ENCODE data around the gene ROR2. TPM values are rescaled to one million over a fixed set of nuclear protein-coding genes. Genes with fewer than 3 reads are reported as not detected.

Gene ROR2
- total RNA-seq, 1 experiment from 2014 or later: 40.0 TPM

GRCh38 chr9:91681461-91682305 lies 268.3 kb downstream of the ROR2 start:
- no peak overlapping the region for H3K4me3 ChIP-seq (ENCODE audit: insufficient read depth, low read depth, low read length)
- H3K36me3 ChIP-seq (replicated peaks; ENCODE audit: control insufficient read depth, insufficient read depth, low read length): no peaks in the 10 kb centered on the region
- no peaks in the 10 kb centered on the region for H3K27me3 ChIP-seq (ENCODE audit: control insufficient read depth, insufficient read depth, low read length)
- peak; percentile 92 for DNase-seq

DNA sequence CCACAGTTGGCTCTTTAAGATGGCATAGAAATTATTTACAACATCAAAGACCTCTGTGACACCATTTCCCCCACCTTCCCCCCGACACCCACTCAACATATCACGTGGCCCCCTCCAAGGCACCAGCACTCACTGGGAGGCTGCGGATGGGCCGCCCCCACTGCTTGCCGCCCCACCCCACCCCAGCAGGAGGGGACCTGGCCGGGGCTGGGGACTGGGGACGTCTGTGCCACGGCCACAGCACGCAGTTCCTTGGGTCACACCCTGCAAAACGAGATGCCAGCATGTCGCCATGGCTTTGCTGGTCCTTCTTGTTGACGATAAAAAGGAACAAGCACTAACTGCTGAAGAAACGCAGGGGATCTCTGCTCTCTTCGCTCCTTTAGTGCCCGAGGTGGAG lies 269.0 kb downstream of the ROR2 start:
- Histone ChIP-seq H3K36me3 (replicated peaks; ENCODE audit: control insufficient read depth, insufficient read depth, low read length) (no peaks in the 10 kb centered on the region), H3K4me3 (ENCODE audit: insufficient read depth, low read depth, low read length) (no peak overlapping the region), H3K27me3 (ENCODE audit: control insufficient read depth, insufficient read depth, low read length) (no peaks in the 10 kb centered on the region)
- DNase-seq: no peak

DNA sequence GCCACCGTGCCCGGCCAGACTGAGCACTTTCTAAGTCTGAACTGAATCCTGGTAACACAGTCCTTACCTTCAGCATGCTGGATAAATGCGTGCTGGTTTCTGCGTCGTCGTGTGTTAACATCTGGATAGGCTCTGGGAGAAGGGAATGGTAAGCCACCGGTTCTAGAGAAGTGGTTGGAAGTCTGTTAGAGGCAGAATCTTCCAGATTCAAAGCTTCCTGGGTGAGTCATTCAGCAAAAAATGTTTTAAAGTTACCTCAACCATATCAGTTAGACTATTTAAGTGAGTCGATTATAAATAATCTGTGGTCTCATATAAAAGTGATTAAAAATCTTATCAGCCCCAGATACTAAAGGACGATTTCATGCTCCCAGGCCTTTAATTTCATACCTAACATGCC lies 269.9 kb downstream of the ROR2 start:
- Histone ChIP-seq H3K36me3 (replicated peaks; ENCODE audit: control insufficient read depth, insufficient read depth, low read length) (no peaks in the 10 kb centered on the region), H3K27me3 (ENCODE audit: control insufficient read depth, insufficient read depth, low read length) (no peaks in the 10 kb centered on the region), H3K4me3 (ENCODE audit: insufficient read depth, low read depth, low read length) (no peak overlapping the region)
- no peak for DNase-seq

GRCh38 chr9:91678807-91679580 lies 271.0 kb downstream of the ROR2 start:
- no peaks in the 10 kb centered on the region for H3K27me3 ChIP-seq (ENCODE audit: control insufficient read depth, insufficient read depth, low read length)
- no peak overlapping the region for H3K4me3 ChIP-seq (ENCODE audit: insufficient read depth, low read depth, low read length)
- no peaks in the 10 kb centered on the region for H3K36me3 ChIP-seq (replicated peaks; ENCODE audit: control insufficient read depth, insufficient read depth, low read length)
- no peak for DNase-seq

DNA sequence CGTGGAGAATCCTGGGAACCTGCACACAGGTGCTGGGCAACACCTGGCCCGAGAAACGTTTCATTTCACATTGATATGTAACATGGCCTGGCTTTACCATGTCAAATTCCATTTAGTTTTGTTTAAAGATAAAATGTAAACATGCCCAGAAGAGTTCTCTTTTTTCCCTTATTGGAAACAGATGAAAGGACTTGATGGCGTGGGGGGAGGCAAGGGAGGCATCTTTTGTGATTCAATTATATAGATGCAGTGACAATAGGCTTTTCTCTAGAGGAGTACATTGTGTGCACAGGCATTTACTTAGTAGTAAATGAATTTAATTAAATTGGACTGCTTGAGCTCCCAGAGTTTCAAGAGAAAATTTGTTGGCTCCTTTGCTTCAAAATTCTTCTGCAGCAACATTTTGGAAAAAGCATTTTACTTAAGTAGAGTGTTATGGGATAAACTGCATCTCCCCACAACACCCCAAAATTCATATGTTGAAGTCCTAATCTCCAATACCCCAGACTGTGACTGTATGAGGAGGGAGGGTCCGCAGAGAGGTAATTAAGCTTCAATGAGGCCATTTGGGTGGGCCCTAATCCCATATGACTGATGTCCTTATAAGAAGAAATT lies 272.1 kb downstream of the ROR2 start:
- Histone ChIP-seq H3K27me3 (ENCODE audit: control insufficient read depth, insufficient read depth, low read length) (no peaks in the 10 kb centered on the region), H3K4me3 (ENCODE audit: insufficient read depth, low read depth, low read length) (no peak overlapping the region), H3K36me3 (replicated peaks; ENCODE audit: control insufficient read depth, insufficient read depth, low read length) (no peaks in the 10 kb centered on the region)
- no peak for DNase-seq

DNA sequence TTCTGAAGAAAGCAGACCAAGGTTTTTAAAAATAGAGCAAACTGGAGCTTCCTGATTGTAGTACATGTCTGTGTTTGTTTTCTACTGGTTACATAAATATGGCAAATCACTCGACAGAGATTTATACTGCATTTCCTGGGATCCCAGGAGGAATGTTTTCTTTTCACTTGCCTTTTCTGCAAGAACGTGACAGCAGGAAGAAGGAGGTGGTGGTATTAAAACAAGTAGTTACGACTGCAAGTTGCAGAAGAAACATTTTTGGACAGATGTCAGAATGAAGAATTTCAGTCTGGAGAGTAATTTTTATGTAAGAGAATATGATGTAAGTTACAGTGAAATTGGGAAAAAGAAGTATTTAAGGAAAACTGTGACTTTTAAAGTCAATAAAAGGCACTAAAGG lies 272.7 kb downstream of the ROR2 start:
- no peak for DNase-seq
- no peak overlapping the region for H3K4me3 ChIP-seq (ENCODE audit: insufficient read depth, low read depth, low read length)
- H3K27me3 ChIP-seq (ENCODE audit: control insufficient read depth, insufficient read depth, low read length): no peaks in the 10 kb centered on the region
- H3K36me3 ChIP-seq (replicated peaks; ENCODE audit: control insufficient read depth, insufficient read depth, low read length): no peaks in the 10 kb centered on the region

- DNase-seq: no peak
Observed at GRCh38 chr9:91676046-91676445, 274.0 kb downstream of the ROR2 start.

GRCh38 chr9:91664663-91665062 lies 285.4 kb downstream of the ROR2 start:
- H3K36me3 ChIP-seq (replicated peaks; ENCODE audit: control insufficient read depth, insufficient read depth, low read length): no peaks in the 10 kb centered on the region
- H3K27me3 ChIP-seq (ENCODE audit: control insufficient read depth, insufficient read depth, low read length): no peaks in the 10 kb centered on the region
- H3K4me3 ChIP-seq (ENCODE audit: insufficient read depth, low read depth, low read length): no peak overlapping the region
- DNase-seq: no peak

More at GRCh38 chr9:91676046-91676445, 274.0 kb downstream of the ROR2 start:
- no peaks in the 10 kb centered on the region for H3K27me3 ChIP-seq (ENCODE audit: control insufficient read depth, insufficient read depth, low read length)
- H3K4me3 ChIP-seq (ENCODE audit: insufficient read depth, low read depth, low read length): no peak overlapping the region
- no peaks in the 10 kb centered on the region for H3K36me3 ChIP-seq (replicated peaks; ENCODE audit: control insufficient read depth, insufficient read depth, low read length)

DNA sequence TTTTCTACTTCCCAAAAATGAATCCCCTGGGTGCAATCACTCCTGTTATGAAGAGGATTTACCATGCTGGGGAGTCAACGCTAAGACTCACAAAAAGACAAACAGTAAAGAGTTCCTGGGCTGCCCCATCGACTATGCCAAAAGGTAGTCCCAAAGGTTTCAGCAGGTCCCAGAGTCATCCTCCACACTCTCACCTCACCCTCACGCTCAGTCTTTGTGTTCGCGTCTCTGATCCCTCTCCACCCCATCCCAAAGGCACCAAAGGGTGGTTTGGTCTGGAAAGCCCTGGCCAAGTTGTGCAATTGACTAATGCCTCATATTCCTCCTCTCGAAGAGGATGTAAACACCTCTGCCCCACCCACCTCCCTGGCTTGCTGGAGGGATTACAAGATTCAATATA lies 286.2 kb downstream of the ROR2 start:
- H3K36me3 ChIP-seq (replicated peaks; ENCODE audit: control insufficient read depth, insufficient read depth, low read length): no peaks in the 10 kb centered on the region
- no peak for DNase-seq
- no peak overlapping the region for H3K4me3 ChIP-seq (ENCODE audit: insufficient read depth, low read depth, low read length)
- H3K27me3 ChIP-seq (ENCODE audit: control insufficient read depth, insufficient read depth, low read length): no peaks in the 10 kb centered on the region

GRCh38 chr9:91661451-91661850 lies 288.6 kb downstream of the ROR2 start:
- no peak for DNase-seq

DNA sequence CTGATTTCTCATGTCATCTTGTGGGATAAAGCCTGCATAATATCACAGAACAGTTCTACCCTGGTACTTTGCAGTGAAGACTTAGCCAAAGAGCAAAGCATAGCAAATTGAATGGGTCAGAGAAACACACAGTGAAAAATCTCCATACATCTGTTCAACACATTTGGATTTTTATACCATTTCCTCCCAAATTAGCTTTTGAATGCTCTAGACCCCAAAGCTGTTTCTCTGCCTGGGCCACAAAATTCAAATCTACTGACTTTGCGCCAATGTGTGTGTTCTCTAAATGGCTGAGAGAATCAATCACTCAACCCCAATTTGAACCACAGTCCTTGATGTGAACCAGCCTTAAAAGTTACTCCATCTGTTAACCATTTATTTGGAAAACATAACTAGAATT lies 289.5 kb downstream of the ROR2 start:
- Histone ChIP-seq H3K27me3 (ENCODE audit: control insufficient read depth, insufficient read depth, low read length) (no peaks in the 10 kb centered on the region), H3K4me3 (ENCODE audit: insufficient read depth, low read depth, low read length) (no peak overlapping the region), H3K36me3 (replicated peaks; ENCODE audit: control insufficient read depth, insufficient read depth, low read length) (no peaks in the 10 kb centered on the region)
- DNase-seq: no peak

More at GRCh38 chr9:91661451-91661850, 288.6 kb downstream of the ROR2 start:
- H3K4me3 ChIP-seq (ENCODE audit: insufficient read depth, low read depth, low read length): no peak overlapping the region
- H3K27me3 ChIP-seq (ENCODE audit: control insufficient read depth, insufficient read depth, low read length): no peaks in the 10 kb centered on the region
- H3K36me3 ChIP-seq (replicated peaks; ENCODE audit: control insufficient read depth, insufficient read depth, low read length): no peaks in the 10 kb centered on the region

GRCh38 chr9:91659529-91660495 lies 290.2 kb downstream of the ROR2 start:
- peak; percentile 77 for DNase-seq
- Histone ChIP-seq H3K36me3 (replicated peaks; ENCODE audit: control insufficient read depth, insufficient read depth, low read length) (no peaks in the 10 kb centered on the region), H3K4me3 (ENCODE audit: insufficient read depth, low read depth, low read length) (no peak overlapping the region), H3K27me3 (ENCODE audit: control insufficient read depth, insufficient read depth, low read length) (no peaks in the 10 kb centered on the region)

DNA sequence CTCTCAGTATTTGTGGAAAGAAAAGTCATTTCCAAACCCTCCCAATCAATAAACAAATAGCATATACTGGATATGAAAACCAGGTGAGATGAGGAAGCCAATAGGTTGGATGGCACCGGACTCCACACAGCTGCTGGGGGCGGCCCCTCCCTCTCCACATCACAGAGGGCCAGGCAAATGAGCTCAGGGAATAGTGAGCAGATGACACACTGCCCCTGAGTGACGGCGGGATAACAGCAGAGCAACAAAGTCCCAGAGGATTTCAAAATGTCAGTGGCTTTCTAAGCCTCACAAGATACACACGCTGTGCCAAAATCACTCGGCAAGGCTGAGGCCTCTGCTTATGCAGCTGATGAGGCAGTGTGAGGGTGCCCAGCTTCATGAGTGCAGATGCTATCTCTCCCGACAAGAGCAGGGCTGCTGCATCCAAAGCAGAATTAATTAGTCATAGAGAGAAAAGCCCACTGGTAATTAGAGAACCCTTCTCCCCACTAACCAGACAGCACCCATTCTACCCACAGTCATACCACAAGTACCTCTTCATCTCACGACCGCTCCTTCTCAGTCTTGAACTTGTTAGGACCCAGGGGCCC lies 291.4 kb downstream of the ROR2 start:
- DNase-seq: no peak
- Histone ChIP-seq H3K36me3 (replicated peaks; ENCODE audit: control insufficient read depth, insufficient read depth, low read length) (no peaks in the 10 kb centered on the region), H3K4me3 (ENCODE audit: insufficient read depth, low read depth, low read length) (no peak overlapping the region), H3K27me3 (ENCODE audit: control insufficient read depth, insufficient read depth, low read length) (no peaks in the 10 kb centered on the region)

GRCh38 chr9:91657501-91657900 lies 292.5 kb downstream of the ROR2 start:
- DNase-seq: no peak
- H3K4me3 ChIP-seq (ENCODE audit: insufficient read depth, low read depth, low read length): no peak overlapping the region
- no peaks in the 10 kb centered on the region for H3K27me3 ChIP-seq (ENCODE audit: control insufficient read depth, insufficient read depth, low read length)
- H3K36me3 ChIP-seq (replicated peaks; ENCODE audit: control insufficient read depth, insufficient read depth, low read length): no peaks in the 10 kb centered on the region

All from H7 (cell line).